Esophagus muscularis mucosa (tissue), 4 donors: ENCODE measurements around the gene TWNK. TPM values are rescaled to one million over a fixed set of nuclear protein-coding genes. Genes with fewer than 3 reads are reported as not detected.

Experiments used
- DNase-seq: peaks from one replicate; pipeline ENCODE4 v3.0.0-alpha.2; 2017; ENCODE audit errors: extremely low spot score
- H3K27ac ChIP-seq, 4 donors: fragments of 200-600 bp; sonication (generic); replicated peaks in 1 of 4; 1 replicate in 3 of 4; 2 replicates in 1 of 4; pipeline ENCODE4 v1.5.1; 2016 to 2019; ENCODE audit warnings: mild to moderate bottlenecking in 1 of 4
- H3K27me3 ChIP-seq, 4 donors: fragments of 200-600 bp; sonication (generic); one replicate each; pipeline versions ENCODE4 v1.5.1 to v1.6.0; 2016 to 2019
- H3K36me3 ChIP-seq, 4 donors: fragments of 200-600 bp; sonication (generic); one replicate each; pipeline ENCODE4 v1.5.1; 2016 to 2019
- H3K4me1 ChIP-seq, 4 donors: fragments of 200-600 bp; sonication (generic); one replicate each; pipeline ENCODE4 v1.5.1; 2016 to 2019
- H3K4me3 ChIP-seq, 4 donors: fragments of 200-600 bp; sonication (generic); 1 replicate in 2 of 4; 2 replicates in 2 of 4; pipeline ENCODE4 v1.5.1; 2016 to 2019; ENCODE audit warnings: mild to moderate bottlenecking in 4 of 4, moderate library complexity in 1 of 4
- H3K9me3 ChIP-seq, 4 donors: fragments of 200-600 bp; sonication (generic); 1 replicate in 3 of 4; 2 replicates in 1 of 4; pipeline ENCODE4 v1.5.1; 2016 to 2019
- CTCF ChIP-seq, 3 experiments: fragments of 200-600 bp in 2 of 3; fragments of 450-650 bp in 1 of 3; sonication (generic) in 2 of 3; IDR thresholded peaks; one replicate each; pipeline ENCODE4 v1.5.1; 2017 to 2019; ENCODE audit warnings: antibody characterized with exemption in 3 of 3, mild to moderate bottlenecking in 2 of 3, moderate library complexity in 1 of 3
- EP300 ChIP-seq: sonication (generic); formaldehyde crosslinking; IDR thresholded peaks from one replicate; pipeline ENCODE4 v1.6.1; 2017; ENCODE audit warnings: antibody characterized with exemption
- POLR2A ChIP-seq: fragments of 450-650 bp; IDR thresholded peaks from one replicate; pipeline ENCODE4 v1.6.1; 2017; ENCODE audit warnings: antibody characterized with exemption, moderate library complexity, mild to moderate bottlenecking, low read depth
- POLR2AphosphoS5 ChIP-seq, 2 donors: sonication (generic); formaldehyde crosslinking; IDR thresholded peaks; one replicate each; pipeline ENCODE4 v1.6.1; 2017; ENCODE audit warnings: antibody characterized with exemption in 2 of 2
- WGBS: methylation state at CpG from one replicate; pipeline ENCODE4 v1.1.5; 2018; 5-methylcytosine and 5-hydroxymethylcytosine counted together
- intact Hi-C: fragments of 100-400 bp; cut with DNase I; formaldehyde crosslinking; loops from one replicate; pipeline ENCODE4 v1.15.1; 2023
- total RNA-seq, 4 donors: library from RNA; depleted of rRNA; stranded (reverse); fragments of >200 nt; gene quantifications; one replicate each; pipeline versions ENCODE4 v1.1.0 to v1.2.1, GENCODE V29; 2016

The TWNK gene
- total RNA-seq, 4 donors from 2014 or later = 3.7 to 11.1 (median 9.0) TPM

- peak overlapping the region; percentile 79 to 93 (median 84) for H3K4me3 ChIP-seq
Observed at GRCh38 chr10:100998991-100999741, 11.8 kb downstream of the TWNK start.

GRCh38 chr10:100999742-101000126 lies 12.4 kb downstream of the TWNK start, which contains the start of gene LZTS2:
LZTS2 (plus strand) TSS chr10:100999808; CDS start chr10:101002539, 2,731 bp downstream.
- intact Hi-C loops = no loop called here
- H3K27me3 ChIP-seq = no peaks in the 10 kb centered on the region
- peak within 1 kb of the TSS; percentile 98 to 100 (median 100) for H3K27ac ChIP-seq
- peaks cover 48 to 75% (median 67%) of the 10 kb centered on the region in 4 donors for H3K4me1 ChIP-seq
- 0% methylated on average over 3 of the region's 44 CpGs for WGBS
- DNase-seq = no peak
- peaks cover 6 to 25% (median 22%) of the 10 kb centered on the region in 4 donors for H3K36me3 ChIP-seq
- no peak for TF ChIP-seq POLR2A
- TF ChIP-seq POLR2AphosphoS5 (IDR thresholded peaks at IDR 0.05) = no peak
- TF ChIP-seq EP300 = no peak
- no peak for TF ChIP-seq CTCF (IDR thresholded peaks at IDR 0.05)
- peak within 1 kb of the TSS; percentile 79 to 93 (median 84) for H3K4me3 ChIP-seq
- H3K9me3 ChIP-seq = no peaks in the 10 kb centered on the region

More at GRCh38 chr10:100998991-100999741, 11.8 kb downstream of the TWNK start:
- Histone ChIP-seq H3K9me3 (no peaks in the 10 kb centered on the region), H3K4me1 (peaks cover 42 to 69% (median 64%) of the 10 kb centered on the region in 4 donors), H3K27me3 (no peaks in the 10 kb centered on the region), H3K27ac (peak overlapping the region; percentile 98 to 100 (median 100)), H3K36me3 (peaks cover 6 to 19% (median 18%) of the 10 kb centered on the region in 4 donors)
- peak; percentile 95 for DNase-seq
- intact Hi-C loops = no loop called here
- TF ChIP-seq EP300 (no peak), POLR2A (peak; percentile 89), POLR2AphosphoS5 (IDR thresholded peaks at IDR 0.05) (peak; percentile 87 to 96), CTCF (IDR thresholded peaks at IDR 0.05) (peak; percentile 93 to 99 (median 98))
- WGBS = 0% methylated on average over 4 of the region's 83 CpGs

- Histone ChIP-seq H3K4me1 (peaks cover 50 to 81% (median 70%) of the 10 kb centered on the region in 4 donors), H3K4me3 (peak overlapping the region; percentile 79 to 93 (median 84)), H3K27me3 (no peaks in the 10 kb centered on the region), H3K9me3 (no peaks in the 10 kb centered on the region), H3K36me3 (peaks cover 9 to 31% (median 28%) of the 10 kb centered on the region in 4 donors), H3K27ac (peak overlapping the region; percentile 98 to 100 (median 100))
- intact Hi-C loops = no loop called here
- no peak for DNase-seq
- TF ChIP-seq POLR2AphosphoS5 (IDR thresholded peaks at IDR 0.05) = no peak
- no peak for TF ChIP-seq EP300
- TF ChIP-seq CTCF (IDR thresholded peaks at IDR 0.05) = no peak
- no peak for TF ChIP-seq POLR2A
- under 1% methylated on average over 14 of the region's 19 CpGs for WGBS
Observed at GRCh38 chr10:101000127-101000914, 13.0 kb downstream of the TWNK start.

- Histone ChIP-seq H3K36me3 (peaks cover 16 to 39% (median 36%) of the 10 kb centered on the region in 4 donors), H3K27me3 (no peaks in the 10 kb centered on the region), H3K9me3 (no peaks in the 10 kb centered on the region), H3K27ac (peak overlapping the region; percentile 98 to 100 (median 100)), H3K4me1 (peaks cover 51 to 87% (median 73%) of the 10 kb centered on the region in 4 donors), H3K4me3 (peak overlapping the region; percentile 79 to 93 (median 84))
- WGBS = 13% methylated on average over 12 of the region's 12 CpGs
- DNase-seq = peak; percentile 97
- intact Hi-C loops = no loop called here
- TF ChIP-seq POLR2AphosphoS5 (IDR thresholded peaks at IDR 0.05) (peak; percentile 98 to 99), POLR2A (peak; percentile 63), CTCF (IDR thresholded peaks at IDR 0.05) (peak in 1 of 3 experiments; percentile 21), EP300 (no peak)
Observed at GRCh38 chr10:101000915-101001658, 13.7 kb downstream of the TWNK start.
